K562 (cell line): ENCODE data around the gene AGPAT3. TPM values are rescaled to one million over a fixed set of nuclear protein-coding genes. Genes with fewer than 3 reads are reported as not detected.
A peak's percentile ranks its signal among the peaks of the same experiment; 100 is the strongest.

ENCODE experiments used
- ATF3 ChIP-seq, 2 experiments: fragments of 450-650 bp in 1 of 2; sonication (generic) in 1 of 2; formaldehyde crosslinking in 1 of 2; IDR thresholded peaks in 1 of 2; conservative IDR thresholded peaks in 1 of 2; 2 replicates each; pipeline versions ENCODE4 v1.6.1 to v1.8.1; 2016 to 2023; ENCODE audit warnings: mild to moderate bottlenecking in 2 of 2, moderate library complexity in 2 of 2, inconsistent platforms in 1 of 2, missing genetic modification reagents in 1 of 2
- ATF6 ChIP-seq: sonication (generic); formaldehyde crosslinking; IDR thresholded peaks from 2 replicates; pipeline ENCODE4 v1.4.0; 2020; ENCODE audit warnings: mild to moderate bottlenecking, missing genetic modification reagents
- BCOR ChIP-seq: fragments of 450-650 bp; IDR thresholded peaks from 2 replicates; pipeline ENCODE4 v1.6.1; 2016
- CREM ChIP-seq: IDR thresholded peaks from 2 replicates; pipeline ENCODE4 v1.6.1; 2014; ENCODE audit warnings: antibody characterized with exemption, low read depth
- HES1 ChIP-seq: fragments of 450-650 bp; IDR thresholded peaks from 2 replicates; pipeline ENCODE4 v1.6.1; 2016; ENCODE audit warnings: low read depth, mild to moderate bottlenecking, moderate library complexity
- HMG20A ChIP-seq: fragments of 450-650 bp; formaldehyde crosslinking; conservative IDR thresholded peaks from 2 replicates; pipeline ENCODE4 v1.4.0; 2020; ENCODE audit warnings: mild to moderate bottlenecking, mixed read lengths
- MIER1 ChIP-seq: fragments of 450-650 bp; IDR thresholded peaks from 2 replicates; pipeline ENCODE4 v1.6.1; 2016; ENCODE audit warnings: antibody characterized with exemption, mild to moderate bottlenecking, low read depth
- MLLT1 ChIP-seq, 2 experiments: fragments of 450-650 bp; IDR thresholded peaks; 2 replicates each; pipeline ENCODE4 v1.6.1; 2016
- MYC ChIP-seq, 2 experiments: fragments of 250-450 bp in 1 of 2; sonication (Bioruptor Pico) in 1 of 2; IDR thresholded peaks; 2 replicates each; pipeline versions ENCODE4 v1.5.1 to v1.6.1; 2012 to 2021; ENCODE audit warnings: low read depth in 2 of 2, borderline replicate concordance in 1 of 2, improper control_type of control experiment in 1 of 2, low read length in 1 of 2, mild to moderate bottlenecking in 1 of 2, moderate library complexity in 1 of 2
- NR1H2 ChIP-seq: sonication (generic); formaldehyde crosslinking; IDR thresholded peaks from 2 replicates; pipeline ENCODE4 v1.4.0; 2020; ENCODE audit warnings: mild to moderate bottlenecking, missing genetic modification reagents
- NR2C2 ChIP-seq, 2 experiments: fragments of 200-800 bp in 1 of 2; sonication (Bioruptor generic) in 1 of 2; sonication (generic) in 1 of 2; formaldehyde crosslinking in 1 of 2; IDR thresholded peaks; 2 replicates each; pipeline versions ENCODE4 v1.6.1 to v1.8.0; 2016 to 2022; ENCODE audit warnings: mild to moderate bottlenecking in 1 of 2, missing compliant biosample characterization in 1 of 2, missing genetic modification characterization in 1 of 2, missing genetic modification reagents in 1 of 2
- RFX1 ChIP-seq: fragments of 450-650 bp; IDR thresholded peaks from 2 replicates; pipeline ENCODE4 v1.6.1; 2016; ENCODE audit warnings: mild to moderate bottlenecking, moderate library complexity
- SOX6 ChIP-seq: fragments of 450-650 bp; IDR thresholded peaks from 2 replicates; pipeline ENCODE4 v1.6.1; 2014; ENCODE audit warnings: mild to moderate bottlenecking
- STAT6 ChIP-seq: sonication (generic); formaldehyde crosslinking; IDR thresholded peaks from 2 replicates; pipeline ENCODE4 v1.8.1; 2023; ENCODE audit warnings: mild to moderate bottlenecking, missing genetic modification reagents
- ZBTB26 ChIP-seq: fragments of 450-650 bp; formaldehyde crosslinking; IDR thresholded peaks from 2 replicates; pipeline ENCODE4 v1.4.0; 2022; ENCODE audit warnings: missing genetic modification characterization
- ZFP91 ChIP-seq: sonication (generic); formaldehyde crosslinking; IDR thresholded peaks from 2 replicates; pipeline ENCODE4 v1.8.0; 2022; ENCODE audit warnings: mild to moderate bottlenecking, missing genetic modification reagents
- polyA plus RNA-seq, 8 experiments: library from polyadenylated mRNA; depleted of rRNA in 4 of 8; stranded (reverse) in 5 of 8; unstranded in 3 of 8; fragments of >200 nt; fragmentation: Nextera tagmentation in 2 of 8; fragmentation: Illumina TruSeq in 1 of 8; extraction: Ambion mirVana in 2 of 8; extraction: Trizol in 1 of 8; gene quantifications; 2 replicates each; pipeline versions ENCODE4 v1.2.1 to v1.2.3, GENCODE V29; 2011 to 2014; ENCODE audit warnings: inconsistent platforms in 1 of 8, missing spikeins in 1 of 8
- total RNA-seq, 7 experiments: library from RNA; depleted of rRNA in 6 of 7; stranded (reverse); fragments of >200 nt in 6 of 7; fragmentation: Illumina TruSeq in 2 of 7; extraction: Trizol in 2 of 7; gene quantifications; 2 replicates each; pipeline versions ENCODE4 v1.2.1 to v1.2.3, GENCODE V29; 2011 to 2021; ENCODE audit warnings: low replicate concordance in 1 of 7

The AGPAT3 gene
- total and polyA plus RNA-seq, 9 of the 15 experiments (the other 6 are each of a cell fraction or from before 2014, with no cell fraction given), result 1.5 to 88.4 (median 35.7) TPM

GRCh38 chr21:44017601-44018000, 152.6 kb downstream of the AGPAT3 start (continued):
- TF ChIP-seq ZFP91, result no peak
- no peak for TF ChIP-seq MIER1
- no peak for TF ChIP-seq HMG20A (CRISPR knock-in tag)
- TF ChIP-seq NR1H2 (CRISPR knock-in tag), result no peak
- no peak for TF ChIP-seq ZBTB26 (CRISPR knock-in tag)
- no peak for TF ChIP-seq ATF6 (CRISPR knock-in tag)
- peak; percentile 20 to 29; a peak in 2 of 4 replicates for TF ChIP-seq MLLT1 (IDR thresholded peaks at IDR 0.05)
- TF ChIP-seq MYC (IDR thresholded peaks at IDR 0.05; ENCODE audit: low read depth, low read length), result peak; percentile 56; the same call in 1 of the 2 replicates
- TF ChIP-seq MYC (CRISPR knock-in tag; IDR thresholded peaks at IDR 0.05; ENCODE audit: borderline replicate concordance, low read depth), result no peak
- TF ChIP-seq STAT6 (CRISPR knock-in tag), result no peak
- peak; percentile 10; the same call in 1 of the 2 replicates for TF ChIP-seq BCOR
- peak; percentile 98 for TF ChIP-seq ATF3 (IDR thresholded peaks at IDR 0.05)
- no peak for TF ChIP-seq ATF3 (CRISPR knock-in tag; conservative IDR thresholded peaks at IDR 0.05)
- TF ChIP-seq CREM, result peak; percentile 91
- no peak for TF ChIP-seq RFX1
- TF ChIP-seq NR2C2 (CRISPR knock-in tag; IDR thresholded peaks at IDR 0.05), result no peak
- TF ChIP-seq NR2C2 (tag; IDR thresholded peaks at IDR 0.05), result no peak
- peak; percentile 65 for TF ChIP-seq SOX6
- 0 out of 2 replicates have a peak, but pooled peaks have one; percentile 22 for TF ChIP-seq HES1
